Nephron progenitor cell (in vitro differentiated cells): ENCODE measurements around the gene PINLYP.

Experiments used
- DNase-seq: peaks from one replicate; pipeline ENCODE4 v3.0.0; 2021
- H3K27ac Mint-ChIP-seq: 2 replicates; pipeline ENCODE4 v1.8.0; 2021; ENCODE audit warnings: mild to moderate bottlenecking, moderate library complexity, mixed read lengths
- H3K27me3 Mint-ChIP-seq: 2 replicates; pipeline ENCODE4 v1.8.0; 2021; ENCODE audit warnings: mild to moderate bottlenecking, low read depth, mixed read lengths; ENCODE audit not compliant: poor library complexity
- H3K36me3 Mint-ChIP-seq: 2 replicates; pipeline ENCODE4 v1.8.0; 2021; ENCODE audit warnings: low read depth, mixed read lengths
- H3K4me1 Mint-ChIP-seq: 2 replicates; pipeline ENCODE4 v1.8.0; 2021; ENCODE audit warnings: mixed read lengths
- H3K4me3 Mint-ChIP-seq: 2 replicates; pipeline ENCODE4 v1.8.0; 2021; ENCODE audit warnings: mild to moderate bottlenecking, moderate library complexity, mixed read lengths
- H3K9me3 Mint-ChIP-seq: 2 replicates; pipeline ENCODE4 v1.8.0; 2021; ENCODE audit warnings: mild to moderate bottlenecking, moderate library complexity, mixed read lengths
- TF ChIP-seq, protein P1 (sequence below): fragments of 200-600 bp; sonication (generic); IDR thresholded peaks from 2 replicates; pipeline ENCODE4 v1.5.0; 2021; ENCODE audit warnings: antibody characterized with exemption

PINLYP gene

DNA sequence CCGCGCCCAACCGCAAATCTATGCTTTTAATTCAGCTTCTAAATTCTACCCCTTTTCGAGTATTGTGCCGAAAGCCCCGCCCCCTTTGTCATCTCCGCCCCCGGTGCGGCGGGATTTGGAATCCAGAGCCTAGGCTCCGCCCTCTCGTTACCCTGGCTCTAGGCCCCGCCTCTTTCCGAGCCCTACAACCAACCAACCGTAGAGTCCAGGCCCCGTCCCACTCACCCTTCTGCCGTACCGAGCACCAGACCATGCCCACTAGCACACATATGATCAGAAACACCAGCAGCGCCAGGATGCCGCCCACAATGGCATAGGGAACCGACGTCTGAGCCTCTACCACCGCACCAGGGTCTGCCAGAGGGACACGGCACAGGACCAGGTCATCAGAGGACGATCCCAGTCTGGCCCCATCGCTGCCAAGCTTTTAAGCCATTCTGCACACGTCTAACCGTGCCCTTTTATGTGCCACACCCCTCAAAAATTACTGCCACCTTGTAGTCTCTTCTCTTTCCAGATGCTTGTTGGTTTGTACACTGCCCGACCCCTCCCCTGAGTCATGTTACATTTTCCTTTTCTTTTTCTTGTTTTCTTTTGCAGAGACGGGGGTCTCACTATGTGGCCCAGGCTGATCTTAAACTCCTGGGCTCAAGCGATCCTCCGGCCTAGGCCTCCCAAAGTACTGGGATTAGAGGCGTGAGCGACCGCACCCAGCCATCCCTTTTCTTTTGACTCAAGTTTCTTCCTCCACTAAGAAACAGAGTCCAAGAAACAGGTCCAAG, 48.5 kb downstream of the PINLYP start:
- Mint-ChIP-seq H3K4me1 (peaks cover 36% of the 10 kb centered on the region), H3K9me3 (no peaks in the 10 kb centered on the region), H3K27me3 (no peaks in the 10 kb centered on the region), H3K27ac (no peak overlapping the region), H3K36me3 (peaks cover 45% of the 10 kb centered on the region), H3K4me3 (no peak overlapping the region)
- TF ChIP-seq, protein P1, sequence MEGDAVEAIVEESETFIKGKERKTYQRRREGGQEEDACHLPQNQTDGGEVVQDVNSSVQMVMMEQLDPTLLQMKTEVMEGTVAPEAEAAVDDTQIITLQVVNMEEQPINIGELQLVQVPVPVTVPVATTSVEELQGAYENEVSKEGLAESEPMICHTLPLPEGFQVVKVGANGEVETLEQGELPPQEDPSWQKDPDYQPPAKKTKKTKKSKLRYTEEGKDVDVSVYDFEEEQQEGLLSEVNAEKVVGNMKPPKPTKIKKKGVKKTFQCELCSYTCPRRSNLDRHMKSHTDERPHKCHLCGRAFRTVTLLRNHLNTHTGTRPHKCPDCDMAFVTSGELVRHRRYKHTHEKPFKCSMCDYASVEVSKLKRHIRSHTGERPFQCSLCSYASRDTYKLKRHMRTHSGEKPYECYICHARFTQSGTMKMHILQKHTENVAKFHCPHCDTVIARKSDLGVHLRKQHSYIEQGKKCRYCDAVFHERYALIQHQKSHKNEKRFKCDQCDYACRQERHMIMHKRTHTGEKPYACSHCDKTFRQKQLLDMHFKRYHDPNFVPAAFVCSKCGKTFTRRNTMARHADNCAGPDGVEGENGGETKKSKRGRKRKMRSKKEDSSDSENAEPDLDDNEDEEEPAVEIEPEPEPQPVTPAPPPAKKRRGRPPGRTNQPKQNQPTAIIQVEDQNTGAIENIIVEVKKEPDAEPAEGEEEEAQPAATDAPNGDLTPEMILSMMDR = no peak
- peak; percentile 22 for DNase-seq

DNA sequence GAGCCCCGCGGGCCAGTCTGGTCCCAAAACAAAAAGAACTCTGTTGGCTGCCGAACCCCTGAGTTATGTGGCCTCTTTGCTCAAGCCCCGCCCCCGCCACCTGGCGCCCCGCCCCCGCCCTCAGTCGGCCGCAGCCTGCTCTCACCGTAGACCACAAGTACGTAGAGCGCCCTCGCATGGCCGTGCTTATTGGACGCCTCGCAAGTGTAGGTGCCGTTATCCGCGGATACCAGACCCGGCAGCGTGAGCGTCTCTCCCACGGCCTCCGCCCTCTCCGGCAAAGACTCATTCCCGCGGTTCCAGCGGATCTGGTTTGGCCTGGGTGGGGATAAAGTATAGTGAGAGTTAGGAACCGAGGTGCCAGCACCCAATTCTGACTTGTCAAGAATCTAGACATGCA, 49.3 kb downstream of the PINLYP start:
- Mint-ChIP-seq H3K4me1 (peaks cover 30% of the 10 kb centered on the region), H3K27me3 (no peaks in the 10 kb centered on the region), H3K36me3 (peaks cover 45% of the 10 kb centered on the region), H3K4me3 (no peak overlapping the region), H3K27ac (no peak overlapping the region), H3K9me3 (no peaks in the 10 kb centered on the region)
- peak; percentile 69 for DNase-seq
- TF ChIP-seq, protein P1 = peak; percentile 17

DNA sequence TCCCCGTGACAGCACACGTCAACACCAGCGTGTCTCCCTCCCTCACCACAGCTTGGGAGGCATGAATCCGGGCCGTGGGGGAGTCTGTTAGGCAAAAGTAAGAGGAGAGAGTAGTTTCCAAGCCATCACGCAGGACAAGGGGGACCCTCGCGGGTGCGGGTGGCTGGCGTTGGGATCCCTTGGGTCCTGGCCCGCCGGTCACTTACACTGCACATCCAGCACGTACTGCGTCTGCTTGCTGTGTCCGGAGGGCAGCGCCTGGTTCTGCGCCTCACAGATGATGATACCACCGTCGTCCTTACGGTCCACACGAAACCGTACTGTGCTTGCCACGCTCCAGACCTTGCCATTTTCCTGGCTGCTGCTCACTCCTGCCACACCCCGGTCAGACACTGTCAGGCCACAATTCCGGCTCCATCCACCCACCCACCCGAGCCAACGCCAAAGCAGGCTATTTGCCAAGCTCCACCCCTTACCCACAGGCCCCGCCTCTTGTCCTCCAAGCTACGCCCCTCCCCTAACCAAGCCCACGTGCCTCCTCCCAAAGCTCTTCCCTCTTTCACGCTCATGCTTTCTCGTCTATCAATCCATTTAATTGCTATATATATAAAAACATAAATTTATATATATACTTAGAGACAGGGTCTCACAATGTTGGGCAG, 50.4 kb downstream of the PINLYP start:
- H3K9me3 Mint-ChIP-seq = no peaks in the 10 kb centered on the region
- peaks cover 20% of the 10 kb centered on the region for H3K4me1 Mint-ChIP-seq
- TF ChIP-seq, protein P1 = no peak
- peaks cover 45% of the 10 kb centered on the region for H3K36me3 Mint-ChIP-seq
- no peaks in the 10 kb centered on the region for H3K27me3 Mint-ChIP-seq
- H3K4me3 Mint-ChIP-seq = no peak overlapping the region
- H3K27ac Mint-ChIP-seq = no peak overlapping the region
- no peak for DNase-seq

DNA sequence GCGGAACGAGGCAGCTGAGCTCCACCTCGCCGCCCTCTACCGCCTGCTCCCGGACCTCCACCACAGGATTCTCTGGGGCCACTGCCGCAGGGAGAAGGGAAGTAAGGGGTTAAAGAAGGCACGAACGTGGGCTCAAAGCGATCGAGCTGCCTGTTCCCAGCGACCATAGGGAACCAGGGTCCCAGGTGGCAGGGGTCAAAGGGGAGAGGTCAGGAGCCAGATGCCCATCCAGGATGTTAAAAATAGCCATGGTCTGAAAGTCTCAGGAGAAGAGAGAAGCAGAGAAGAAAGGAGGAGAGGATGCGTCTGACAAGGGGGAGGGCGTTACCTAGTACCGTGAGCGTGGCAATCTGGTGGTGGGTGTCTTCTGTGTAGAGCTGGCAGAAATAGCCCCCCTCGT, 51.2 kb downstream of the PINLYP start:
- Mint-ChIP-seq H3K36me3 (peaks cover 40% of the 10 kb centered on the region), H3K4me3 (peak overlapping the region; percentile 23), H3K4me1 (peaks cover 16% of the 10 kb centered on the region), H3K9me3 (no peaks in the 10 kb centered on the region), H3K27me3 (peaks cover under 1% of the 10 kb centered on the region), H3K27ac (peak overlapping the region; percentile 47)
- TF ChIP-seq, protein P1 = no peak
- DNase-seq = no peak

DNA sequence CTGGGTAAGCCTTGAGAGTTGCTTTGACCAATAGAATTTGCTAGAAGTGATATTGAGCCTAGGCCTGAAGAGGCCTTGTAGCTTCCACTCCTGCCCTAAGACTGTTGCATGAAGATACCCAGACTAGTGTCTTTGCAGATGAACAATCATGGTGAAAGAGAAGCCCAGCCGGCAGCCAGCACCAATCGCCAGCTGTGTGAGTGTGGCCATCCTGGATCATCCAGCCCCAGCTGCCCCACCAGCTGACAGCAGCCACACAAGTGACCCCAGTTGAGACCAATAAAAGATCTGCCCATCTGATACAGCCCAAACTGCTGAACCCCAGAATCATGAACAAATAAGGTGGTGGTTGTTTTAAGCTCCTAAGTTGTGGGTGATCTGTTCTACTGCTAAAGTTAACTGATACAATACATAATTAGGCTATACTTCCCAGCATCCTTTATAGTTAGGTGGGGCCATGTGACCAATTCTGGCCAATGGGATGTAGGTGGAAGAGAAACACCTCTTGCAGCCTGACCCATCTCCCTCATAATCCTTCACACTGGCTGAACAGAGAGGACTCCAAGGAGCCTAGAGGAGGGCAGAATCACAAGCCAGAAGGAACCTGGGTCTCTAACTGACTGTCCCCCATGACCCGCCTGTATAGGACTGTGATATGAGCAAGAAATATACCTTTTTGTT, 53.2 kb downstream of the PINLYP start:
- Mint-ChIP-seq H3K9me3 (no peaks in the 10 kb centered on the region), H3K4me1 (peaks cover 15% of the 10 kb centered on the region), H3K27ac (no peak overlapping the region), H3K27me3 (peaks cover 10% of the 10 kb centered on the region), H3K4me3 (no peak overlapping the region), H3K36me3 (peaks cover 32% of the 10 kb centered on the region)
- no peak for DNase-seq
- TF ChIP-seq, protein P1 = no peak
